Measurements from ENCODE around the gene LDLRAP1.
A peak's percentile ranks its signal among the peaks of the same experiment; 100 is the strongest.

The LDLRAP1 gene

DNA sequence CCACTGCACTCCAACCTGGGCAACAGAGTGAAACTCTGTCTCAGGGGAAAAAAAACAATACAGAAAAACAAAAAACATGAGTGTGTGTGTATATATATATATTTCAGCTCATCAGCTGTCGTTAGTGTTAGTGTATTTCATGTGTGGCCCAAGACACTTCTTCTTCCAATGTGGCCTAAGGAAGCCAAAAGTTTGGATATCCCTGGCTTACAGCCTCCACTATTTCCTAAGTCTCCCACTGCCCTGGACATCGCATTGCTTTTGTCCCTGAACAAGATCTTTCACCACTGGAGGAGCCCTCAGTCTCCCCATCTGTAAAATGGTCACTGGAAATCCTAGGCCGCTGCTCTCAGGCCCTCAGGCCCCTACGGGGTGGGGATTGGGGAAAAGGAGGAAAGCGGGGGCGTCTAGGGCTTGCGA is 391 bp upstream of the LDLRAP1 start:
- Histone ChIP-seq H3K9me3 (ENCODE audit: control insufficient read depth in 5 of 5, low read length in 5 of 5) (no peaks in the 10 kb centered on the region), H3K9ac (ENCODE audit: low read length in 5 of 5) (peak overlapping the region in 1 of 5 donors; percentile 54), H3K27me3 (ENCODE audit: control insufficient read depth in 5 of 5, insufficient read depth in 4 of 5, low read length in 5 of 5) (no peaks in the 10 kb centered on the region), H3K36me3 (ENCODE audit: control insufficient read depth in 5 of 5, insufficient read depth in 5 of 5, low read length in 5 of 5) (no peaks in the 10 kb centered on the region), H3K4me1 (ENCODE audit: control insufficient read depth in 5 of 5, insufficient read depth in 5 of 5, low read length in 5 of 5) (peaks cover 2 to 25% (median 22%) of the 10 kb centered on the region in 5 donors), H3K27ac (ENCODE audit: low read depth, low read length) (no peak overlapping the region), H3K4me3 (ENCODE audit: low read depth in 1 of 5, low read length in 5 of 5) (peak overlapping the region; percentile 16 to 91 (median 50))

DNA sequence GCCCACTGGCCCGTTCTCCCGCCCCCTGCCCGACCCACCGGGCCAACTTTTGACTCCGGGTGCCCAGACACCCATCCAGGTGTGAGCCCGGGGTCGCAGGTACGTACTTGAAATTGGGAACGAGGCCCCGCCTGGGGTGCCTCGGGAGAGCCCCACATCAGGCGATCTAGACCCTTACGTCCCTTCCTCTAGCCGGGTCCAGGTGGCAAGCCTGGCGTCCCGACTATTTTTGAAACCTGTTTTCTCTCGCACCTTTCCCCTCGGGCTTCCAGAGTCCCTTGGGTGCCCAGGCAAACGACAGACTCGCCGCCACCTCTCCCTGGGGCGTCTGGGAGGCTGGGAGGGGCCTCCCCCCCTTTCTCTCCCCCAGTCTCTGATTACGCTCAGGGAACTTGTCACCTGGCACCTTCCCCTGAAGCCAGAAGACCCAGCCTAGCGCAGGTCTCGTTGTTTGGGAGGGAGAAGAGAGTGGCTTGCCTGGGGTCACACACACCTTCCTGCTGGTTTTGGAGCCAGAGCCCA is 898 bp downstream of the LDLRAP1 start:
- Histone ChIP-seq H3K4me3 (ENCODE audit: low read depth in 1 of 5, low read length in 5 of 5) (peak overlapping the region; percentile 68 to 91 (median 78)), H3K27ac (ENCODE audit: low read depth, low read length) (peak overlapping the region; percentile 23), H3K27me3 (ENCODE audit: control insufficient read depth in 5 of 5, insufficient read depth in 4 of 5, low read length in 5 of 5) (no peaks in the 10 kb centered on the region), H3K9me3 (ENCODE audit: control insufficient read depth in 5 of 5, low read length in 5 of 5) (no peaks in the 10 kb centered on the region), H3K36me3 (ENCODE audit: control insufficient read depth in 5 of 5, insufficient read depth in 5 of 5, low read length in 5 of 5) (no peaks in the 10 kb centered on the region), H3K4me1 (ENCODE audit: control insufficient read depth in 5 of 5, insufficient read depth in 5 of 5, low read length in 5 of 5) (peaks cover 5 to 33% (median 31%) of the 10 kb centered on the region in 5 donors), H3K9ac (ENCODE audit: low read length in 5 of 5) (peak overlapping the region; percentile 38 to 83 (median 80))

DNA sequence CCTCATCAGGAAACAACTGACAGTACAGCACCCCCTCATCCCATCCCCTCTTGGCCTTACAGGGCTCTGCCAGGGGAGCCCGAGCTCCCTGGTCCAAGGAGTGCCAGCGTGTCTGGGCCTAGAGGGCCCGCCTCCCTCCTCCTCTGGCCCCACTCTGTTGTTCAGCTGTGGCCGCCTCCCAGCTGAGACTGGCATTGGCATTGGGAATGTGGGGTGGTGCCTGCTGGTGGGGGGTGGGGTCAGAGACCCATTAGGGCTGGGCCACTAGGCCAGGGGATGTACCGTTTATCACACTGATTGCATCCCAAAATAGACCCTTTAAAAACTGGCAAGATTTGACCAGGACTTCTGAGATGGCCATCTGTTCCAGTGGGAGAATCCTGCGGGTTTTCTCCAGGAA is 1.4 kb downstream of the LDLRAP1 start:
- Histone ChIP-seq H3K4me3 (ENCODE audit: low read depth in 1 of 5, low read length in 5 of 5) (peak overlapping the region; percentile 68 to 91 (median 78)), H3K9me3 (ENCODE audit: control insufficient read depth in 5 of 5, low read length in 5 of 5) (no peaks in the 10 kb centered on the region), H3K27ac (ENCODE audit: low read depth, low read length) (peak overlapping the region; percentile 23), H3K9ac (ENCODE audit: low read length in 5 of 5) (peak overlapping the region; percentile 38 to 83 (median 80)), H3K27me3 (ENCODE audit: control insufficient read depth in 5 of 5, insufficient read depth in 4 of 5, low read length in 5 of 5) (no peaks in the 10 kb centered on the region), H3K36me3 (ENCODE audit: control insufficient read depth in 5 of 5, insufficient read depth in 5 of 5, low read length in 5 of 5) (no peaks in the 10 kb centered on the region), H3K4me1 (ENCODE audit: control insufficient read depth in 5 of 5, insufficient read depth in 5 of 5, low read length in 5 of 5) (peaks cover 7 to 38% (median 36%) of the 10 kb centered on the region in 5 donors)

DNA sequence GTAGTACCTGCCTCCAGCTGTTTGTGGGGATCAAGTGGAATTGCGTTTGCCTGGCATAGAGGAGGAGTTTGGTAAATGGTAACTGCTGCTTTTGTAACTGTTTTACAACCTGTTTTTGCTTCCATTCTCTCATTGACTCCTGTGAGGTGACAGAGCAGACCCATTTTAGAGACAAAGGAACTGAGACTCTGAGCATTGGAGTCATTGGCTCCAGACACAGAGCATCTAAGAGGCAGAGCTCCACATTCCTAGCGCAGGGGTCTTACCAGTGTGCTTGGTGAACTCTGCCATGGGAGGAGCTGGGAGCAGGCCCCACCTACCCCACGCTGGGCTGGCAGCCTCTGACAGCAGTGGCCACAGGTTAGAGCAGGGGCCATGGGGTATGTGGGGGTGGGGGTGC is 2.4 kb downstream of the LDLRAP1 start:
- Histone ChIP-seq H3K4me3 (ENCODE audit: low read depth in 1 of 5, low read length in 5 of 5) (no peak overlapping the region), H3K27me3 (ENCODE audit: control insufficient read depth in 5 of 5, insufficient read depth in 4 of 5, low read length in 5 of 5) (no peaks in the 10 kb centered on the region), H3K27ac (ENCODE audit: low read depth, low read length) (no peak overlapping the region), H3K9ac (ENCODE audit: low read length in 5 of 5) (no peak overlapping the region), H3K36me3 (ENCODE audit: control insufficient read depth in 5 of 5, insufficient read depth in 5 of 5, low read length in 5 of 5) (no peaks in the 10 kb centered on the region), H3K4me1 (ENCODE audit: control insufficient read depth in 5 of 5, insufficient read depth in 5 of 5, low read length in 5 of 5) (peaks cover 13 to 47% (median 45%) of the 10 kb centered on the region in 5 donors), H3K9me3 (ENCODE audit: control insufficient read depth in 5 of 5, low read length in 5 of 5) (no peaks in the 10 kb centered on the region)

DNA sequence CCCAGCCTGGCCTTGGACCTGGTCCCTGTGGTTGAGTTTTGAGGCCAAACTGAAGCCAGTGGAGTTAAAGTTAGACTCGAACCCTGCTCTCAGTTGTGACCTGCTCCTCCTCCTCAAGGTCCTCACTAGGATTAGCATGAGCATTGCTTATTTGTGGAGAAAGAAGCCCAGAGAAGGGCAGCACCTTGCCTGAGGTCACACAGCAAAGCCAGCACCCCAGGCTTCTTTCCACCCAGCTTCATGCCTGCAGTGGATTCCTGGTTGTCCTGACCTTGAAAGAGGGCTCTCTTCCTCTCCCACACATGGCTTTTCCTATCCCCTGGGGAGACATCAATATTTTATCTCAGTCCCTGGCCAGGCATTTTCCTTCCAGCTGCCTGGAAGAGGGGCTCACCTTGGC is 2.8 kb downstream of the LDLRAP1 start:
- H3K9me3 ChIP-seq (ENCODE audit: control insufficient read depth in 5 of 5, low read length in 5 of 5), result no peaks in the 10 kb centered on the region
- no peak overlapping the region for H3K4me3 ChIP-seq (ENCODE audit: low read depth in 1 of 5, low read length in 5 of 5)
- H3K27ac ChIP-seq (ENCODE audit: low read depth, low read length), result no peak overlapping the region
- no peaks in the 10 kb centered on the region for H3K36me3 ChIP-seq (ENCODE audit: control insufficient read depth in 5 of 5, insufficient read depth in 5 of 5, low read length in 5 of 5)
- no peak overlapping the region for H3K9ac ChIP-seq (ENCODE audit: low read length in 5 of 5)
- H3K4me1 ChIP-seq (ENCODE audit: control insufficient read depth in 5 of 5, insufficient read depth in 5 of 5, low read length in 5 of 5), result peaks cover 10 to 52% (median 47%) of the 10 kb centered on the region in 5 donors
- no peaks in the 10 kb centered on the region for H3K27me3 ChIP-seq (ENCODE audit: control insufficient read depth in 5 of 5, insufficient read depth in 4 of 5, low read length in 5 of 5)

DNA sequence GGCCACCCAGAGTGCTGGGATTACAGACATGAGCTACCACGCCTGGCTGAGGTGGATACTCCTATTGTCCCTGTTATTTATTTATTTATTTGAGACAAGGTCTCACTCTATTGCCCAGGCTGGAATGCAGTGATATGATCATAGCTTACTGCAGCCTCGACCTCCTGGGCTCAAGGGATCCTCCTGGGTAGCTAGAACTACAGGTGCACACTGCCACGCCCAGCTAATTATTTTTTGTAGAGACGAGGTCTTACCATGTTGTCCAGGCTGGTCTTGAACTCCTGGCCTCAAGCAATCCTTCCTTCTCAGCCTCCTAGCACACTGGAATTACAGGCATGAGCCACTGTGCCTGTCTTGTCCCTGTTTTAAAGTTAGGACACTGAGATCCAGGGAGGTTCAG is 5.2 kb downstream of the LDLRAP1 start:
- no peaks in the 10 kb centered on the region for H3K27me3 ChIP-seq (ENCODE audit: control insufficient read depth in 5 of 5, insufficient read depth in 4 of 5, low read length in 5 of 5)
- H3K27ac ChIP-seq (ENCODE audit: low read depth, low read length), result no peak overlapping the region
- no peaks in the 10 kb centered on the region for H3K36me3 ChIP-seq (ENCODE audit: control insufficient read depth in 5 of 5, insufficient read depth in 5 of 5, low read length in 5 of 5)
- no peak overlapping the region for H3K4me3 ChIP-seq (ENCODE audit: low read depth in 1 of 5, low read length in 5 of 5)
- peaks cover 10 to 62% (median 51%) of the 10 kb centered on the region in 5 donors for H3K4me1 ChIP-seq (ENCODE audit: control insufficient read depth in 5 of 5, insufficient read depth in 5 of 5, low read length in 5 of 5)
- no peak overlapping the region for H3K9ac ChIP-seq (ENCODE audit: low read length in 5 of 5)
- no peaks in the 10 kb centered on the region for H3K9me3 ChIP-seq (ENCODE audit: control insufficient read depth in 5 of 5, low read length in 5 of 5)

DNA sequence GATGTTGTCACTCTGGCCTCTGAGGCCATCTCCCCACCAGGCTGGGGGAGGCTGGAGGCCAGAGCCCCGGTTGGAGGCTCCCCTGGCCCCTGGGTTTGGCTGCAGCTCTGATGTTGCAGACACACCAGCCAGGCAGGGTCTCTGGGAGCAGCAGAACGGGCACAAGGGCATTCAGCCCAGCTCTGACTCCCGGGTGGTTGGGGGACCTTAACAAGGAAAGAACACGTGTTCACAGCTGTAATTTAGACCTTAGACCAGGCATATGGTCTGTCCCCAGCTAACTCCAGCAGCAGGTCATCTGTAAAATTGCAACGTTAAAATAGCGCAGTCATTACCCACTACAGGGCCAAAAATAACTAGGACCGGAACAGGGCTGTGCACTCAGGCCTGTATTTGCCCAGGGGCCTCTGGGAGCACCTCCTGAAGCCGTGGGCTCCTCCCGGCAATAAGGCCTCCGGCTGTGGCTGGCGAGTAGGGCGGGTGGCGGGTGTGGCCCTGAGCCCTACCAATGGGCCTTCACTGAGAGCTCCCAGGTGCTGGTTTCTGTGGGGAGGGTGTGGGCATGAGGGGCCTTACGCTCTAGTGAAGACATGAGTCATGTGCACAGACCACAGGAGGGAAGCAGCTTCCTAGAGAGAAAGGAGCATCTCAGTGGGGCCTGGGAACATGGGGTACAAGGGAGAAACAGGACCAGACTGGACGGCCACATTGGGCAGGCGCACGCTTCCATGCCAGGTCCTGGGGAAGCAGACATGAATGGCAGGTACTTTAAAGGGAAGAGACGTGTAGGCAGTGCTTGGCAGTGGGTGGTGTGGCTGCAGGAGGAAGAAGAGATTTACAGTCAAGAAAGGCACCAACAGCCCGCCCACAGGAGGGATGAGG is 6.1 kb downstream of the LDLRAP1 start:
- H3K27ac ChIP-seq (ENCODE audit: low read depth, low read length), result no peak overlapping the region
- peaks cover 0 to 3% (median 1%) of the 10 kb centered on the region in 5 donors for H3K36me3 ChIP-seq (ENCODE audit: control insufficient read depth in 5 of 5, insufficient read depth in 5 of 5, low read length in 5 of 5)
- no peaks in the 10 kb centered on the region for H3K27me3 ChIP-seq (ENCODE audit: control insufficient read depth in 5 of 5, insufficient read depth in 4 of 5, low read length in 5 of 5)
- peak overlapping the region in 1 of 5 donors; percentile 51 for H3K9ac ChIP-seq (ENCODE audit: low read length in 5 of 5)
- peaks cover 10 to 59% (median 47%) of the 10 kb centered on the region in 5 donors for H3K4me1 ChIP-seq (ENCODE audit: control insufficient read depth in 5 of 5, insufficient read depth in 5 of 5, low read length in 5 of 5)
- H3K4me3 ChIP-seq (ENCODE audit: low read depth in 1 of 5, low read length in 5 of 5), result peak overlapping the region in 1 of 5 donors; percentile 28
- H3K9me3 ChIP-seq (ENCODE audit: control insufficient read depth in 5 of 5, low read length in 5 of 5), result no peaks in the 10 kb centered on the region

DNA sequence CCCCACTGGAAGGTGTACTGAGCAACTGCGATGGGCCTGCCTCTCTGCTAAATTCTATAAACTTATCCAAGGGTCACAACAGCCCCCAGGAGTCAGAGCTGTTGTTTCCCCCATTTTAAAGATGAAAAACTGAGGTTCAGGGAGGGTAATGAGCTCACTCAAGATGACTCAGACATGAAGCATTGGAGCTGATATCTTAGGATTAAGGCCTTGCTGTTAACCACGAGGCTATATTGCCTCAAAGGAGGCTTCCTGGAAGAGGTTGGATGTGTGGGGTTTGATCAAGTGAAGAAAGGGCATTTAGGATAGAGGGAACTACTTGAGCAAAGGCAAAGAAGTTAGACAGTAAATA is 6.7 kb downstream of the LDLRAP1 start:
- peaks cover 0 to 7% (median 7%) of the 10 kb centered on the region in 5 donors for H3K36me3 ChIP-seq (ENCODE audit: control insufficient read depth in 5 of 5, insufficient read depth in 5 of 5, low read length in 5 of 5)
- no peak overlapping the region for H3K4me3 ChIP-seq (ENCODE audit: low read depth in 1 of 5, low read length in 5 of 5)
- no peaks in the 10 kb centered on the region for H3K27me3 ChIP-seq (ENCODE audit: control insufficient read depth in 5 of 5, insufficient read depth in 4 of 5, low read length in 5 of 5)
- peaks cover 10 to 57% (median 44%) of the 10 kb centered on the region in 5 donors for H3K4me1 ChIP-seq (ENCODE audit: control insufficient read depth in 5 of 5, insufficient read depth in 5 of 5, low read length in 5 of 5)
- peak overlapping the region in 1 of 5 donors; percentile 53 for H3K9ac ChIP-seq (ENCODE audit: low read length in 5 of 5)
- H3K27ac ChIP-seq (ENCODE audit: low read depth, low read length), result peak overlapping the region; percentile 10
- no peaks in the 10 kb centered on the region for H3K9me3 ChIP-seq (ENCODE audit: control insufficient read depth in 5 of 5, low read length in 5 of 5)

DNA sequence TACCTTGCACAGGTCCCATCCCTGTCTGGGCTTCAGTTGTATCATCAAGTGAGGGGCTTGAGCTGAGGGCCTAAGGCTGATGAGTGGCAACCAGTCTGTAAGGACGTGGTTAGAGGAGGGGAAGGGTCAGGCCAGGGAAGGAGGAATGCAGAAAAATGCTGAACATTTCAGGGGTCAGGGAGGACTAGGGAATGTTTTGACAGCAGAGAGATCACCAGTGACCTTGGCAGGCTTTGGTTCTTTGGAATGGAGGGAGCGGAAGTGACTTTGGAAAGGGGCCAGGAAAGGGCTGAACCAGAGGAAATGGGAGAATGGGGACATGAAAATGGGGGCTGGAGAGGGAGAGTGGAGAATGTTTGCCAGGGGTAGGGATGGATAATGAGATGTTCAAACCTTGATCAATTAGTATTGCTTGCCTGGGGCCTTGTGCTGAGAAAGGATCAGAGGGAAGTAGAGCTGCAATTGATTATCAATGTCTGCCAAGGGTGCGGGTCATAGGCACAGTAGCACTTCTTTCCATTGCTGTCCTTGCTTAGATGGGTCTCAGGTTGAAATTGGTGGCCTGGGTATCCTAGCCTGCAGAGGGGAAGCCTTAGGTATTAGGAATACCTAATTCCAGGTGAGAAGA is 7.4 kb downstream of the LDLRAP1 start:
- H3K27ac ChIP-seq (ENCODE audit: low read depth, low read length), result peak overlapping the region; percentile 10
- H3K9ac ChIP-seq (ENCODE audit: low read length in 5 of 5), result peak overlapping the region in 2 of 5 donors; percentile 26 to 53
- H3K4me1 ChIP-seq (ENCODE audit: control insufficient read depth in 5 of 5, insufficient read depth in 5 of 5, low read length in 5 of 5), result peaks cover 10 to 54% (median 44%) of the 10 kb centered on the region in 5 donors
- peaks cover 0 to 11% (median 7%) of the 10 kb centered on the region in 5 donors for H3K36me3 ChIP-seq (ENCODE audit: control insufficient read depth in 5 of 5, insufficient read depth in 5 of 5, low read length in 5 of 5)
- H3K9me3 ChIP-seq (ENCODE audit: control insufficient read depth in 5 of 5, low read length in 5 of 5), result no peaks in the 10 kb centered on the region
- no peak overlapping the region for H3K4me3 ChIP-seq (ENCODE audit: low read depth in 1 of 5, low read length in 5 of 5)
- no peaks in the 10 kb centered on the region for H3K27me3 ChIP-seq (ENCODE audit: control insufficient read depth in 5 of 5, insufficient read depth in 4 of 5, low read length in 5 of 5)
